Stimulated activated CD8-positive, alpha-beta memory T cell treated with anti-CD3 and anti-CD28 coated beads, Interleukin-2, amount 100 ng/mL, for 1 hour (primary cell): ENCODE data around the gene NXNL2.

Experiments used
- DNase-seq, 2 donors: peaks; one replicate each; pipeline ENCODE4 v3.0.0-alpha.2; 2020; ENCODE audit warnings: low read depth in 2 of 2

Gene NXNL2

DNA sequence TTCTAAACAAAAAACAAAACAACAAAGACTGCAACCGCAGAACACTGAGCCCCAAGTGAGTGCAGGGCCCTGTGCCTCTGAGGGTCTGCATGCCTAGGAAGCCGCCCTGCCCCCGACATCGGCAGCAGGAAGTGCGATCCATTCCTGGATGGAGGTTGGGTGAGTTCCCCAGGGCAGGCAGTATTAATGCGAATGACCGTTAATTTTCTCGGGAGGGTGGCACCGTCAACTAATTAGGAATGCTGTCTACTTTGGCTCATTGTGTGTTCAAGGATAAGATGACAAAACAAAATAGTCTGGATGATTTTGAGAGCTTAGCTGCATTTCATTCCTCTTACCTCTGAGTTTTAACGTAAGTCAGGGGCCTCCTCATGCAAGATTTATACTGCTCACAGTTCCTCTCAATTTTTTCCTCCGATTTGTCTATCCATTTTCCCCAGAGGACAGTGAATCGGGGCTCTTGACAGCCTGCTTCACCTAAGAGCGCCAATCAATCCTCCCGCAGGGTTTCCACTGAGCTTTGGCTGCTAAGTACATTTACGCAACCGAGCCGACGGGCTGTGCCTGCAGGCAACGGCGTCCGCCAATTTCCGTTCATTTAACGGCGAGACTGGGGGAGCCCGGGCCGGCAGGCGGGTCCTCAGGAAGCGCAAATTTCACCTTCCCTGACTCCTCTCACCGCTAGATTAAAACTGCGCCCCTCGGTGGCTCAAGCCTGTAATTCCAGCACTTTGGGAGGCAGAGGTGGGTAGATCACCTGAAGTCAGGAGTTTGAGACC, 2.9 kb upstream of the NXNL2 start:
- no peak for DNase-seq

- no peak for DNase-seq
These were observed 975 bp upstream of the NXNL2 start for GRCh38 chr9:88533951-88534455.

- DNase-seq = no peak
These were observed 446 bp downstream of the NXNL2 start for GRCh38 chr9:88535226-88536022.

- DNase-seq = no peak
These were observed 996 bp downstream of the NXNL2 start for GRCh38 chr9:88536023-88536324.

GRCh38 chr9:88536951-88537760, 2.2 kb downstream of the NXNL2 start:
- DNase-seq = no peak

GRCh38 chr9:88537761-88538091, 2.7 kb downstream of the NXNL2 start:
- no peak for DNase-seq

DNA sequence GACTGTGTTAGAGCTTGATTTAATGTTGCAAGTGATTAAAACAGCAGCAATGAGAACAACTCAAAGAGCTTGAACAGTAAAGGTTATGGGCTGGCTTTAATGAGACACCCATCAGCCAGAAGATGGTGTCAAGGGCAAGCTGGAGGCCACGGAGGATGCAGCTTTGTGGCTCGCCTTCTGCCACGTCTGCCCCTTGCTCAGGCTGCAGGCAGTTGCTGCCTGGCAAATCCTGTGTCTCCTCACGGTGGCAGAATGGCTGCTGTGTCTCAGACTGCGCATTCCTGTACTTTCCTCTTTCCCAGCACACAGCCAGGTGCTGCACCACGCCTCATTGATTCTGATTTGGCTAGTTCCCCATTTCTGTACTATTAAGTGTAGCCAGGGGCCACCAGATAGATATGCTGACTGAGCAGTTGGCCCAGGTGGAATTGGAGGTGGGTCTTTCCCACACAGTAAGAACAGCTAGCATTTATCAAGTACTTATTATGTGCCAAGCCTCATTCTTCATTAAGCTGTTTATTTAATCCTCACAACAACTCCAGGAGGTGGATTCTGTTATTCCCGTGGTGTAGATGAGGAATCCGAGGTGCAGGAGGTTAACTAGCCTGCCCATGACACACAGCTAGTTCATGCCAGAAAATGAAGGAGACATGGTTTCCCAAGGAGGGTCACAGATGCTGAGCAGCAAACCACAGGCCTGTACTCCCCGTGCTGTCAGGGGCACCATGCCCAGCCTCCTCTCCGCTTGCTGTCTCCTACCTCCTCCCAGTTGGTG, 3.5 kb downstream of the NXNL2 start:
- no peak for DNase-seq

GRCh38 chr9:88539246-88539645, 4.3 kb downstream of the NXNL2 start:
- no peak for DNase-seq

- DNase-seq = no peak
These were observed 5.3 kb downstream of the NXNL2 start for GRCh38 chr9:88540251-88540763.

DNA sequence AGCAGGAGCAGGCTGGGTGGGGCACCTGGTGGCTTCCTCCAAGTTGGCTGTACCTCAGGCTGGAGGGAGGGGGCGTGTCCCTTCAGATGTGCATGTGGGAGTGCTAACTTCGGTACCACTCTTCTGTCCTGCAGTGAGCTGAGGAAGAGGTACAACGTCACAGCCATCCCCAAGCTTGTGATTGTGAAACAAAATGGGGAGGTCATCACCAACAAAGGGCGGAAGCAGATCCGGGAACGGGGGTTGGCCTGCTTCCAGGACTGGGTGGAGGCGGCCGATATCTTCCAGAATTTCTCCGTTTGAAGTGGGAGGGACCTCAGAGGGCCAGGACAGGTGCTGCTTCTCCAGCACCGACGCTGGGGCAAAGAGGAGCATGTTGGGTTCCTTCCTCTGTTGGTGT, 9.3 kb downstream of the NXNL2 start:
- DNase-seq = no peak

DNA sequence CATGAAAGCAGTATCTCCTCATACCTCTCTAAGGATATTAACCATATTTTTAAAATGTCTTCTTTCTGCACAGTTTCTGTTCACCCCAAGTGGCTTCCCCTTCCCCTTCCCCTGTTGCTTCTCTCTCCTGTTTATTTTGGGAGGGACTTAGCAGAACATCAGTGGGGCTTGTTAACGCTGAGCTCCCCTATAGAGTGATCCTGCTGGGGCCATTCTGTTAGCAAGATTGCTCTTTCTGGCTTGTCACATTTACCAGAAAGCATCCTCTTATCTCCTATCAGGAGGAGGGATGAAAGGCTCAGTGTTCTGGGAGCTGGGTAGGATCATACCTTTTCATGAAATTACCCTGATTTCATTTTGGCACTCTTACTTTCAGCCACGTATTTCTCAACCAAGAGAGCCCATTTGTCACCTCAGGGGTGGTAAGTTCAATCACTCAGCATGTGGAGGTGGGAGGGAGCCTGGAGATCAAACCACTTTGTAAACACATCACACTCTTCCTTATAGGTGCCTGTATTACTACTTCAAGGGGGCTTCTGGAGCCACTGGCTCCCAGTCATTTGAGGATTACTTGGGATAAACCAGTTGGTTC, 16.7 kb downstream of the NXNL2 start:
- no peak for DNase-seq

DNA sequence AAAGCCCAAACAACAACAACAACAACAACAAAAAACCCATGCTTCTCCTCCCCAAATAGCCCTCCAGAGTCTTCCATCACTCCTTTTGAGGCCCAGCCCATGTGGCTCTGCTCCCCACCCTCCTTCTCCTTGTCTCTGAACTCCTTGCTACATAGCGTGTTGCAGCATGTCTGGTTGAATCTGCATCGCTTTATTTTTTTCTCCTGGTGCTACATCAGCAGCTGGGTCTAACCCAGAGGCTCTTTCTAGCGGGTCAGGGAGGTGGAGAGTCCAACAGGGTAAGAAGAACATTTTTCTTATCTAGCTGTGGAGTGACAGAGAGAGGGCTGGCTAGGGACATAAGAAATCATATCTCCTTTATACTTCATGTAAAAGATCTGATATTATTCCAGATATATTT, 18.4 kb downstream of the NXNL2 start:
- no peak for DNase-seq

DNA sequence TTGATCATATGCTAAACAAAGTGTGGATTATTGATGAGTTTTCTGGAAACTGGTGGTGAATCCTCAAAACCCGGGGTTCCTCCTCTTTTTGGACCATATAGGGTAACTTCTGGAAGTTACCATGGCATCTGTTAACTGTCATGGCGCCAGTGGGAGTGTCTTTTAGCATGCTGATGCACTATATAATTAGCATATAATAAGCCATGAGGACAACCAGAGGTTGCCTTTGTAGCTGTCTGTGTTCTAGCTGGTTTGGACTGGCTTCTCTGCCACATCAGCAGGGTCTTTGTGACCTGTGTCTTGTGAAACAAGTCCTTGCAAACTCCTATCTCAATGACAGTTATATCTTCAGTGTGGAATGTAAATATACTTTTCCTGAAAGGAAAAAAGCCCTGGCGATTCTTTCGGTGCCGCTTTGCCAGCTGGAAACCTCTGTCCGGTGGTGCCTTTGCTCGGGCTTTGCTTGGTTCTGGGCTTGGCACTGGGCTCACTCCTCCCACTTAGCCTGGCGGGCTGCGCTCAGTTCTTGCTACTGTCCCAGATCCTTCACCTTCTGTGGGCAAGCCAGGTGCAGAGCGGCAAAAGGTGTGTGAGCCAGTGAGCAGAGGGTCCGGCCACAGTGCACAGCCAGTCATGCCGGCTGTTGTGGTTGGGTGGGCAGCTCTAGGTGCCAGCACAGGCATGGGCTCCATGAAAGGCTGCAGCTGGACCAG, 20.4 kb downstream of the NXNL2 start:
- DNase-seq = no peak

- DNase-seq = no peak
These were observed 24.7 kb downstream of the NXNL2 start for GRCh38 chr9:88559661-88560060.

DNA sequence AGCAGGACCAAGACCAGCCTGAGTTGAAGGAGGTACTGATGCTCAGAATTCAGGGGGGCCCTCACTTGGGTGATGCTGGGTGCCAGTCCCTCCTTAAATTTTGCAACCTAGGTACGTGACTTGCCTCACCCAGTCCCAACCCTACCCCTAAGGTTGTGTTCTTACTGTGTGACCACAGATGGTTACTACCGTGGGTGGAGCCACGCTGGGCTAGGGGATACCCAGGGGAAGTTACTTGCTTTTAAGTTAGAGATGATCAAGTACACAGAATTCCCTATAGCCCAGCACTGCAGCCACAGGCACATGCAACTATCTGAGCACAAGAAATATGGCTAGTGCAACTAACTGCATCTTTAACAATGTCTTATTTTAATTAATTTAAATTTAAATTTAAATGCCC, 32.9 kb downstream of the NXNL2 start:
- DNase-seq = no peak

DNA sequence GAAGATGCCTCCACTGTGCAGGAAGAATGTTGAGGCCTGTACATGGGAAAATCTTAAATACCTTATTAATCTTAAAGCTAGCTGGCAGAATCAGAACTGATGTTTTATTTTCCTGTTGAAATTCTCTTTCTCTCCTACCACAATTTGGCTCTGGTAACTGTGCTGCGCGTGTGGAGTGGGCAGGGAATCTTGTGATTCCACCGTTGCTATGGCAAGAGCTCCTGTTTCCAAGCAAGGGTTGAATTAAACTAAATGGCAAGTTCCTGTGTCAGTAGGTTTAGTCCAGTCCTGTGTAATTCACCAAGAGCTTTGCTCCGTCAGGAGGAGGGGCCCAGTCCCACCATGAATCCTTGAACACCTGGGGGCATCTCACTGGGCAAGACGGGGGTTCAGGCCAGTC, 36.4 kb downstream of the NXNL2 start:
- no peak for DNase-seq

DNA sequence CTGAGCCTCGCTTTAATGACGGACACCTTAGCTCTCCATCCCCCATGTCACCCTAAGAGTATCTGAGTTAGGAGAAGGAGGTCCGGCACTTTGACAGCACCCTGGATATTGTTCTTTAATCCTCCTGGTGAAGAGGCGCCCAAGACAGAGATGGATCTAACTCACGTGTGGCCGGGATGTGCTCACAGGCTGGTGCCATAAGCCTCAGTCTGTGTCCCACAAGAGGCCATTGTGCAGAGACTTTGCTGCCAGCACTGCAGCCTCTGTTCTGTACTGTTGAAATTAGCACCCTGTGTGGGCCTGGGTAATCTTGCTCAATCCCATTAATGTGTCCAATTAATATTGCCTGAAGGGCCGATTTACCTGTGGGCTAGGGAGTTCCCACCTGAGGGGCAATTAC, 37.7 kb downstream of the NXNL2 start:
- DNase-seq = no peak

- DNase-seq = no peak
These were observed 40.0 kb downstream of the NXNL2 start for GRCh38 chr9:88574953-88575352.

DNA sequence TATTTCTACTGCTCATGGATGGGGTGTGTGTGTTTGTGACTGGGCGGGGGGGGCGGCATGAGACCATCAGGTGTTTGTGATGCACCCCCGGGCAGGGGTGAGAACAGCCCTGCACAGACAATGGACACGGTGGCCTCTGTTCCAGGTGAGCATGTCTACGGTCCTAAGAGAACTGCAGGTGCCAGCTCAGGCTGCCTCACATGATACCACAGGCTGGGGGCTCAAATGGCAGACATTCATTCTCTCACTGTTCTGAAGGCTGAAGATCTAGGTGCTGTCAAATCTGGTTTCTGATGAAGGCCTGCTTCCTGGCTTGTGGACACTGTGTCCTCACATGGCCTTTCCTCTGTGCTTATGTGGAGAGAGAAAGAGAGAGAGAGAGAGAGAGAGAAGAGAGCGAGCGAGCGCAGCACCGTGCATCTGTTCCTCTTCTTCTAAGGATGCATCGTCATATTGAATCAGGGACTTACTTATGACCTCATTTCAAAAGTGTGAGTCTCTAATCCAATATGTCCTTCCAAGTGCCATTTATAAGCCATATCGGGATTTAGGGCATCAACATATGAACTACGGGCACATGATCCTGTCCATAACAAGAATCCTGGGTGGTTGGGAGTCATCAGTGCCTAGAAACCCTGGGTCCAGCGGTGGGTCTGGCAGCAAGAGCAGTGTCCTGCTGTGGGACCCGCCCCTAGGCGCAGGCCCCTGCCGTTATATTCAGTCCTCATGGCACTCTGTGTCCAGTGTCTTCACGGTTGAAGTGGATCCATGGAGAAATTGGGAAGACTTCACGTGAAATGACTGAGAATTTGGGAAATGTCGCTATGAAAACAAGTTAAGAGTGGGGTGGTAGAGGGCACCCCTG, 42.5 kb downstream of the NXNL2 start:
- DNase-seq = no peak
